ENCODE measurements around the gene EPB41L3.

DNA sequence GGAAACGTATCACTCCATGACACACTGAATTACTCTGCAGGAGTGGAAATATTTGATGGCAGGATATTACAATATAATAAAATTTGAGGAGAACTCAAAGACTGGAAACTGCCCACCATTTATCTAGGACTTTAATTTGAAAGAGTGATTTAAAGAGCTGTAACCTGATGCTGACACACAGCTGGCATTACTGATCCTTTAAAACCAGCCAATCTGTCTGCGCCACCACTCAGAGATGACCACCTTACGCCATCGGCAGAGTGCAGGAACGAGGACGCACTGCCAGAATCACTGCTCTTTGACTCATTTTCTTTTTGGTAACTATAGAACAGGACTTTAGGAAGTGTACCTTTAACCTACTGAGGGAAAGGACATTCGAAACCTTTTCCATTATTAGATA lies 114.1 kb downstream of the EPB41L3 start:
- TF ChIP-seq, protein P1, sequence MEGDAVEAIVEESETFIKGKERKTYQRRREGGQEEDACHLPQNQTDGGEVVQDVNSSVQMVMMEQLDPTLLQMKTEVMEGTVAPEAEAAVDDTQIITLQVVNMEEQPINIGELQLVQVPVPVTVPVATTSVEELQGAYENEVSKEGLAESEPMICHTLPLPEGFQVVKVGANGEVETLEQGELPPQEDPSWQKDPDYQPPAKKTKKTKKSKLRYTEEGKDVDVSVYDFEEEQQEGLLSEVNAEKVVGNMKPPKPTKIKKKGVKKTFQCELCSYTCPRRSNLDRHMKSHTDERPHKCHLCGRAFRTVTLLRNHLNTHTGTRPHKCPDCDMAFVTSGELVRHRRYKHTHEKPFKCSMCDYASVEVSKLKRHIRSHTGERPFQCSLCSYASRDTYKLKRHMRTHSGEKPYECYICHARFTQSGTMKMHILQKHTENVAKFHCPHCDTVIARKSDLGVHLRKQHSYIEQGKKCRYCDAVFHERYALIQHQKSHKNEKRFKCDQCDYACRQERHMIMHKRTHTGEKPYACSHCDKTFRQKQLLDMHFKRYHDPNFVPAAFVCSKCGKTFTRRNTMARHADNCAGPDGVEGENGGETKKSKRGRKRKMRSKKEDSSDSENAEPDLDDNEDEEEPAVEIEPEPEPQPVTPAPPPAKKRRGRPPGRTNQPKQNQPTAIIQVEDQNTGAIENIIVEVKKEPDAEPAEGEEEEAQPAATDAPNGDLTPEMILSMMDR (IDR thresholded peaks at IDR 0.05) = no peak
- no peak for TF ChIP-seq POLR2A (IDR thresholded peaks at IDR 0.05)
